Fibroblast of skin of right biceps (primary cell): ENCODE data around the gene RAD23B.

Experiments
- DNase-seq: peaks from one replicate; pipeline ENCODE4 v3.0.0-alpha.2; 2013

The RAD23B gene

GRCh38 chr9:107337676-107338590, 54.9 kb downstream of the RAD23B start:
- no peak for DNase-seq

- no peak for DNase-seq
Measured at GRCh38 chr9:107338911-107339659, 56.0 kb downstream of the RAD23B start.

GRCh38 chr9:107340920-107341632, 58.0 kb downstream of the RAD23B start:
- DNase-seq = peak; percentile 60

- no peak for DNase-seq
Measured at GRCh38 chr9:107342476-107343161, 59.5 kb downstream of the RAD23B start.

- peak; percentile 22 for DNase-seq
Measured at GRCh38 chr9:107345327-107345726, 62.2 kb downstream of the RAD23B start.

GRCh38 chr9:107348836-107349235, 65.8 kb downstream of the RAD23B start:
- no peak for DNase-seq

GRCh38 chr9:107350443-107350842, 67.4 kb downstream of the RAD23B start:
- DNase-seq = no peak

- no peak for DNase-seq
Measured at GRCh38 chr9:107351382-107352045, 68.4 kb downstream of the RAD23B start.

- no peak for DNase-seq
Measured at GRCh38 chr9:107355394-107355793, 72.3 kb downstream of the RAD23B start.

- DNase-seq = no peak
Measured at GRCh38 chr9:107358986-107359385, 75.9 kb downstream of the RAD23B start.

GRCh38 chr9:107360098-107360497, 77.0 kb downstream of the RAD23B start:
- DNase-seq = no peak

- DNase-seq = no peak
Measured at GRCh38 chr9:107361816-107362215, 78.7 kb downstream of the RAD23B start.

- no peak for DNase-seq
Measured at GRCh38 chr9:107363516-107364152, 80.6 kb downstream of the RAD23B start.

GRCh38 chr9:107367727-107368502, 84.8 kb downstream of the RAD23B start:
- DNase-seq = no peak

GRCh38 chr9:107368696-107369095, 85.6 kb downstream of the RAD23B start:
- DNase-seq = no peak

GRCh38 chr9:107373809-107374208, 90.7 kb downstream of the RAD23B start:
- no peak for DNase-seq

- DNase-seq = no peak
Measured at GRCh38 chr9:107375001-107375400, 91.9 kb downstream of the RAD23B start.

- no peak for DNase-seq
Measured at GRCh38 chr9:107375651-107376369, 92.7 kb downstream of the RAD23B start.

- no peak for DNase-seq
Measured at GRCh38 chr9:107378006-107378405, 94.9 kb downstream of the RAD23B start.
